HepG2 (cell line): ENCODE data around the gene DPY19L3. TPM values are rescaled to one million over a fixed set of nuclear protein-coding genes. Genes with fewer than 3 reads are reported as not detected.

Experiments
- ATAC-seq: fragments of 200-7000 bp; cut with Tn5 transposase; 3 replicates; pipeline ENCODE4 v1.9.1; 2020; ENCODE audit warnings: mild to moderate bottlenecking, moderate library complexity
- BruUV-seq: library from RNA; stranded (reverse); fragments of 400-500 nt; replicated peaks from 2 replicates; lab custom pipeline; 2021; lab: Mats Ljungman, UMichigan
- CTCF ChIA-PET: fragments of 300-600 bp; formaldehyde crosslinking; extraction: SDS; loops from one replicate; lab custom pipeline; 2021; ENCODE audit warnings: low total read pairs, inconsistent platforms, low intra/inter-chr PET ratio; lab: Yijun Ruan, JAX
- POLR2A ChIA-PET: fragments of 350-600 bp; sonication (Branson Sonifier 250); formaldehyde crosslinking; loops from one replicate; lab custom pipeline; 2020; ENCODE audit warnings: antibody characterized with exemption, inconsistent platforms; lab: Yijun Ruan, JAX
- DNase-seq: peaks from one replicate; pipeline ENCODE4 v3.0.0-alpha.2; 2015; ENCODE audit warnings: low spot score
- FAIRE-seq: peaks from 3 replicates; lab custom pipeline; 2011; peaks lifted over from hg19 to GRCh38; lab: Jason Lieb, UNC
- H2AFZ ChIP-seq: one replicate; pipeline ENCODE4 v1.6.1; 2011; ENCODE audit warnings: low read length, inconsistent platforms
- H3K27ac ChIP-seq: fragments of 300-600 bp; 3 replicates; pipeline ENCODE4 v1.8.0; 2011; ENCODE audit warnings: mixed run types, mild to moderate bottlenecking, mixed read lengths, low read length, inconsistent platforms; ENCODE audit not compliant: insufficient read depth; ENCODE audit errors: extremely low read length
- H3K27me3 ChIP-seq, 2 experiments: fragments of 200-600 bp in 1 of 2; 2 replicates in 1 of 2; 3 replicates in 1 of 2; pipeline versions ENCODE4 v1.6.0 to v1.8.0; 2011; ENCODE audit warnings: low read length in 2 of 2, mild to moderate bottlenecking in 2 of 2, moderate library complexity in 2 of 2, inconsistent platforms in 1 of 2; ENCODE audit not compliant: insufficient read depth in 2 of 2, control insufficient read depth in 1 of 2
- H3K36me3 ChIP-seq, 2 experiments: fragments of 200-600 bp in 1 of 2; replicated peaks in 1 of 2; 2 replicates in 1 of 2; 3 replicates in 1 of 2; pipeline versions ENCODE4 v1.5.1 to v1.8.0; 2011; ENCODE audit warnings: low read length in 2 of 2, inconsistent platforms in 1 of 2; ENCODE audit not compliant: insufficient read depth in 2 of 2, control insufficient read depth in 1 of 2
- H3K4me1 ChIP-seq: 2 replicates; pipeline ENCODE4 v1.5.1; 2012; ENCODE audit warnings: low read length, inconsistent platforms; ENCODE audit not compliant: insufficient read depth
- H3K4me2 ChIP-seq: 2 replicates; pipeline ENCODE4 v1.6.0; 2011; ENCODE audit warnings: low read depth, low read length, inconsistent platforms
- H3K4me3 ChIP-seq, 3 experiments: fragments of 200-600 bp in 1 of 3; sonication (generic), shearing (Covaris generic) in 1 of 3; replicated peaks in 1 of 3; 2 replicates each; pipeline ENCODE4 v1.5.1; 2011 to 2016; ENCODE audit warnings: low read length in 3 of 3, inconsistent platforms in 2 of 3, low read depth in 2 of 3, mild to moderate bottlenecking in 2 of 3, control low read depth in 1 of 3, mixed read lengths in 1 of 3; ENCODE audit not compliant: insufficient read depth in 1 of 3
- H3K79me2 ChIP-seq: one replicate; pipeline ENCODE4 v1.6.1; 2011; ENCODE audit warnings: low read length, inconsistent platforms; ENCODE audit not compliant: insufficient read depth
- H3K9ac ChIP-seq: 2 replicates; pipeline ENCODE4 v1.6.0; 2011; ENCODE audit warnings: mild to moderate bottlenecking, low read depth, low read length, inconsistent platforms; ENCODE audit not compliant: insufficient read depth
- H3K9me3 ChIP-seq: 2 replicates; pipeline ENCODE4 v1.5.1; 2012; ENCODE audit warnings: mild to moderate bottlenecking, low read length
- H4K20me1 ChIP-seq: 2 replicates; pipeline ENCODE4 v1.6.0; 2011; ENCODE audit warnings: inconsistent platforms, mild to moderate bottlenecking, low read length, moderate library complexity; ENCODE audit not compliant: insufficient read depth
- ARNT2 ChIP-seq: sonication (generic); formaldehyde crosslinking; IDR thresholded peaks from 2 replicates; pipeline ENCODE4 v1.8.0; 2022; ENCODE audit warnings: mild to moderate bottlenecking, low read depth, missing genetic modification reagents, moderate library complexity
- ATF1 ChIP-seq: IDR thresholded peaks from 2 replicates; pipeline ENCODE4 v1.6.1; 2016; ENCODE audit warnings: mild to moderate bottlenecking, control low read depth
- BATF2 ChIP-seq: sonication (generic); formaldehyde crosslinking; IDR thresholded peaks from 2 replicates; pipeline ENCODE4 v1.8.0; 2022; ENCODE audit warnings: mild to moderate bottlenecking, missing genetic modification reagents, moderate library complexity
- BORCS8-MEF2B ChIP-seq: sonication (generic); formaldehyde crosslinking; IDR thresholded peaks from 2 replicates; pipeline ENCODE4 v1.8.0; 2022; ENCODE audit warnings: mild to moderate bottlenecking, missing genetic modification reagents
- CC2D1A ChIP-seq: sonication (generic); formaldehyde crosslinking; IDR thresholded peaks from 2 replicates; pipeline ENCODE4 v1.8.1; 2023; ENCODE audit warnings: mild to moderate bottlenecking, missing genetic modification reagents
- CTCF ChIP-seq: sonication (generic); formaldehyde crosslinking; IDR thresholded peaks from 2 replicates; pipeline ENCODE4 v1.5.0; 2020; ENCODE audit warnings: mild to moderate bottlenecking, missing genetic modification reagents, moderate library complexity
- DMAP1 ChIP-seq: IDR thresholded peaks from 2 replicates; pipeline ENCODE4 v1.6.1; 2016
- FOXK2 ChIP-seq: fragments of 450-650 bp; IDR thresholded peaks from 2 replicates; pipeline ENCODE4 v1.6.1; 2016
- KDM5A ChIP-seq: fragments of 200-600 bp; sonication (generic); IDR thresholded peaks from 2 replicates; pipeline ENCODE4 v1.7.0; 2018; ENCODE audit warnings: antibody characterized with exemption, mild to moderate bottlenecking, low read length, borderline replicate concordance
- MZF1 ChIP-seq: sonication (generic); formaldehyde crosslinking; IDR thresholded peaks from 2 replicates; pipeline ENCODE4 v1.8.1; 2023; ENCODE audit warnings: mild to moderate bottlenecking, missing genetic modification reagents, borderline replicate concordance
- NPAS2 ChIP-seq: sonication (generic); formaldehyde crosslinking; IDR thresholded peaks from 2 replicates; pipeline ENCODE4 v1.8.0; 2022; ENCODE audit warnings: mild to moderate bottlenecking, missing genetic modification reagents, borderline replicate concordance
- REL ChIP-seq: sonication (generic); formaldehyde crosslinking; conservative IDR thresholded peaks from 2 replicates; pipeline ENCODE4 v1.8.0; 2022; ENCODE audit warnings: mild to moderate bottlenecking, missing genetic modification reagents, moderate library complexity
- U2AF2 ChIP-seq: fragments of 200-400 bp; formaldehyde crosslinking; IDR thresholded peaks from 2 replicates; pipeline ENCODE4 v1.6.1; 2017; ENCODE audit warnings: low read depth, mild to moderate bottlenecking, low read length
- ZMYM4 ChIP-seq: sonication (generic); formaldehyde crosslinking; IDR thresholded peaks from 2 replicates; pipeline ENCODE4 v1.8.1; 2023; ENCODE audit warnings: mild to moderate bottlenecking, missing genetic modification reagents
- ZNF251 ChIP-seq: sonication (generic); formaldehyde crosslinking; IDR thresholded peaks from 2 replicates; pipeline ENCODE4 v1.9.0; 2021; ENCODE audit warnings: mild to moderate bottlenecking, missing genetic modification reagents
- ZNF605 ChIP-seq: sonication (generic); formaldehyde crosslinking; IDR thresholded peaks from 2 replicates; pipeline ENCODE4 v1.8.0; 2022; ENCODE audit warnings: mild to moderate bottlenecking, missing genetic modification reagents
- ZNF883 ChIP-seq: sonication (generic); formaldehyde crosslinking; IDR thresholded peaks from 2 replicates; pipeline ENCODE4 v1.5.1; 2020; ENCODE audit warnings: mild to moderate bottlenecking, missing genetic modification reagents; ENCODE audit errors: not compliant biosample characterization
- ZSCAN9 ChIP-seq: IDR thresholded peaks from 2 replicates; pipeline ENCODE4 v1.6.1; 2016; ENCODE audit warnings: borderline replicate concordance
- WGBS: methylation state at CpG from one replicate; pipeline ENCODE4 v1.1.6; 2017; ENCODE audit warnings: low lambda C conversion rate; 5-methylcytosine and 5-hydroxymethylcytosine counted together
- in situ Hi-C: cut with HindIII; loops from 2 replicates; pipeline ENCODE4 v1.10.0; 2017; ENCODE audit warnings: low pct_unique_long_range_greater_than_20kb; ENCODE audit not compliant: extremely low pct_ligation_motif_present
- intact Hi-C: fragments of 100-400 bp; cut with micrococcal nuclease; formaldehyde crosslinking; loops from one replicate; pipeline ENCODE4 v1.10.0; 2022; ENCODE audit not compliant: unreplicated experiment
- polyA plus RNA-seq, 8 experiments: library from polyadenylated mRNA; depleted of rRNA in 3 of 8; stranded (reverse) in 7 of 8; unstranded in 1 of 8; fragments of >200 nt; fragmentation: Illumina TruSeq in 4 of 8; extraction: Trizol in 4 of 8; gene quantifications; 2 replicates each; pipeline versions ENCODE4 v1.2.1 to v1.2.3, GENCODE V29; 2011 to 2016; ENCODE audit warnings: low read depth in 4 of 8, missing spikeins in 1 of 8, mixed read lengths in 1 of 8; ENCODE audit not compliant: insufficient read depth in 1 of 8
- total RNA-seq, 5 experiments: library from RNA; depleted of rRNA; stranded (reverse); fragments of >200 nt; fragmentation: Illumina TruSeq; extraction: Trizol; gene quantifications; 2 replicates each; pipeline ENCODE4 v1.2.3, GENCODE V29; 2016; ENCODE audit warnings: low read depth in 1 of 5
- TF ChIP-seq, protein P1 (sequence below): sonication (generic); formaldehyde crosslinking; IDR thresholded peaks from 2 replicates; pipeline ENCODE4 v1.8.0; 2022; ENCODE audit warnings: mild to moderate bottlenecking, missing genetic modification reagents, borderline replicate concordance
- TF ChIP-seq, protein P2 (sequence below): sonication (generic); formaldehyde crosslinking; IDR thresholded peaks from 2 replicates; pipeline ENCODE4 v1.4.0; 2020; ENCODE audit warnings: missing genetic modification reagents

The DPY19L3 gene
- total and polyA plus RNA-seq, 2 of the 13 experiments (the other 11 are each of a cell fraction or from before 2014, with no cell fraction given), result 21.6 to 25.2 TPM

DNA sequence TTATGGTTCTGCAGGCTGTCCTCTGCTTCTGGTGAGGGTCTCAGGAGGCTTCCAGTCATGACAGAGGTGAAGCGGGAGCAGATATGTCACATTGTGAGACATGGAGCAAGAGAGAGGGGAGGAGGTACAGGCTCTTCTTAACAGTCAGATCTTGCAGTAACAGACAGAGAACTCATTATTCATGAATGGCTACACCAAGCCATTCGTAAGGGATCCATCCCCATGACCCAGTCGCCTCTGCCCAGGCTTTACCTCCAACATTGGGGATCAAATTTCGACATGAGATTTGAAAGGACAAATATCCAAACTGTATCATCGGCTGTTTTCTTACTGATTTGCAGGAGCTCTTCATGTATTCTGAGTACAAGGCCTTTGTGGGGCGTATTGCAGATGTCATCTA lies 38.5 kb upstream of the DPY19L3 start:
- H3K79me2 ChIP-seq, result peaks cover 73% of the 10 kb centered on the region
- BruUV-seq, result no TSS peak
- FAIRE-seq (no peak), DNase-seq (no peak), ATAC-seq (no peak)
- H3K27ac ChIP-seq, result no peak overlapping the region
- H4K20me1 ChIP-seq, result no peaks in the 10 kb centered on the region; the same call in 1 of the 2 replicates
- no peaks in the 10 kb centered on the region for H3K27me3 ChIP-seq
- no peak overlapping the region for H3K4me3 ChIP-seq
- H3K36me3 ChIP-seq, result peaks cover 4 to 46% of the 10 kb centered on the region in 2 experiments; a peak in 3 of 5 replicates
- WGBS, result 85% methylated on average over 6 of the region's 6 CpGs
- POLR2A ChIA-PET, result no interaction called here
- TF ChIP-seq BATF2 (CRISPR knock-in tag), result no peak
- no peak for TF ChIP-seq ZNF883 (CRISPR knock-in tag)
- no peak for TF ChIP-seq CC2D1A (CRISPR knock-in tag)
- no peak for TF ChIP-seq DMAP1
- TF ChIP-seq ZNF251 (CRISPR knock-in tag), result no peak
- TF ChIP-seq BORCS8-MEF2B, result no peak
- TF ChIP-seq, protein P1, sequence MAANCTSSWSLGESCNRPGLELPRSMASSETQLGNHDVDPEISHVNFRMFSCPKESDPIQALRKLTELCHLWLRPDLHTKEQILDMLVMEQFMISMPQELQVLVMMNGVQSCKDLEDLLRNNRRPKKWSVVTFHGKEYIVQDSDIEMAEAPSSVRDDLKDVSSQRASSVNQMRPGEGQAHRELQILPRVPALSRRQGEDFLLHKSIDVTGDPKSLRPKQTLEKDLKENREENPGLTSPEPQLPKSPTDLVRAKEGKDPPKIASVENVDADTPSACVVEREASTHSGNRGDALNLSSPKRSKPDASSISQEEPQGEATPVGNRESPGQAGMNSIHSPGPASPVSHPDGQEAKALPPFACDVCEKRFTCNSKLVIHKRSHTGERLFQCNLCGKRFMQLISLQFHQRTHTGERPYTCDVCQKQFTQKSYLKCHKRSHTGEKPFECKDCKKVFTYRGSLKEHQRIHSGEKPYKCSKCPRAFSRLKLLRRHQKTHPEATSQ, result no peak
- no peak for TF ChIP-seq ATF1 (CRISPR knock-in tag)
- TF ChIP-seq ARNT2 (CRISPR knock-in tag), result no peak
- TF ChIP-seq CTCF (CRISPR knock-in tag), result no peak
- no peak for TF ChIP-seq ZMYM4 (CRISPR knock-in tag)
- no peak for TF ChIP-seq REL (CRISPR knock-in tag)
- TF ChIP-seq NPAS2, result no peak
- no peak for TF ChIP-seq FOXK2
- TF ChIP-seq ZNF605, result no peak
- TF ChIP-seq, protein P2, sequence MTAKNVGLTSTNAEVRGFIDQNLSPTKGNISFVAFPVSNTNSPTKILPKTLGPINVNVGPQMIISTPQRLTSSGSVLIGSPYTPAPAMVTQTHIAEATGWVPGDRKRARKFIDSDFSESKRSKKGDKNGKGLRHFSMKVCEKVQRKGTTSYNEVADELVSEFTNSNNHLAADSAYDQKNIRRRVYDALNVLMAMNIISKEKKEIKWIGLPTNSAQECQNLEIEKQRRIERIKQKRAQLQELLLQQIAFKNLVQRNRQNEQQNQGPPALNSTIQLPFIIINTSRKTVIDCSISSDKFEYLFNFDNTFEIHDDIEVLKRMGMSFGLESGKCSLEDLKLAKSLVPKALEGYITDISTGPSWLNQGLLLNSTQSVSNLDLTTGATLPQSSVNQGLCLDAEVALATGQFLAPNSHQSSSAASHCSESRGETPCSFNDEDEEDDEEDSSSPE (CRISPR knock-in tag), result no peak
- TF ChIP-seq MZF1 (CRISPR knock-in tag), result no peak
- no peak for TF ChIP-seq KDM5A
- TF ChIP-seq U2AF2, result no peak
- no peak for TF ChIP-seq ZSCAN9
- no peak overlapping the region for H3K9ac ChIP-seq
- intact Hi-C loops, result no loop called here
- in situ Hi-C loops, result no loop called here
- no peak overlapping the region for H3K4me2 ChIP-seq
- CTCF ChIA-PET, result no interaction called here
- no peaks in the 10 kb centered on the region for H3K9me3 ChIP-seq
- H2AFZ ChIP-seq, result no peak overlapping the region
- peaks cover 49% of the 10 kb centered on the region for H3K4me1 ChIP-seq
